ENCODE data around the gene EVA1A. TPM values are rescaled to one million over a fixed set of nuclear protein-coding genes. Genes with fewer than 3 reads are reported as not detected.

EVA1A gene
- polyA plus RNA-seq, 1 donor (not counting 4 experiments of a cell fraction or from before 2014, with no cell fraction given) = 11.5 TPM

DNA sequence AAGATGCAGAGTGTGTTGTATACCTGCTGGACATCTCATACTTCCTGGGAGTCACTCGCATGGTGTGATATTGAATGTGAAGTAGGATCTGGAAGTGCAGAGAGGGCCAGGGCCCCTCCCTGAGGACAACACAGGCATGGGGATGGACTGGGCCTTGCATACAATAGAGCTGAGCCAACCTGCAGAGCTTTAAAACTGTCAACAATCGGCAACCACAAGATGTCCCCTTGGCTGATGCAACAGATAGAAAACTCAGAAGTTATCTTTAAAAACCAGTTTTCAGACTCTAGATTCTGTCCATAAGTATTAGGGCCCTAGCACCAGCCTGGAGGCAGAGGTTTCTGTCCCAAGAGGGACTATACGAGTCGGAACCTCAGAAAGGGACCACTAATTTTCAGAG lies 19.7 kb downstream of the EVA1A start:
- dilution Hi-C loops (cut with MboI; ENCODE audit: extremely low pct_ligation_motif_present, low sequenced_read_pairs) = no loop called here
- H3K9ac ChIP-seq (ENCODE audit: control insufficient read depth, extremely low read depth, insufficient read depth, low read length) = no peak overlapping the region
- H2AFZ ChIP-seq (ENCODE audit: control insufficient read depth, low read length) = no peak overlapping the region
- DNase-seq (ENCODE audit: low read depth, low spot score) = no peak
- no peaks in the 10 kb centered on the region for H4K20me1 ChIP-seq (ENCODE audit: control insufficient read depth, extremely low read depth, insufficient read depth, low read length)
- no peaks in the 10 kb centered on the region for H3K27me3 ChIP-seq (ENCODE audit: control insufficient read depth, extremely low read depth, insufficient read depth, low read length)
- peaks cover 3% of the 10 kb centered on the region for H3K79me2 ChIP-seq (ENCODE audit: control insufficient read depth, insufficient read depth, low read length)
- TF ChIP-seq EZH2 (IDR thresholded peaks at IDR 0.05; ENCODE audit: low read length) = no peak
- TF ChIP-seq, protein P1, sequence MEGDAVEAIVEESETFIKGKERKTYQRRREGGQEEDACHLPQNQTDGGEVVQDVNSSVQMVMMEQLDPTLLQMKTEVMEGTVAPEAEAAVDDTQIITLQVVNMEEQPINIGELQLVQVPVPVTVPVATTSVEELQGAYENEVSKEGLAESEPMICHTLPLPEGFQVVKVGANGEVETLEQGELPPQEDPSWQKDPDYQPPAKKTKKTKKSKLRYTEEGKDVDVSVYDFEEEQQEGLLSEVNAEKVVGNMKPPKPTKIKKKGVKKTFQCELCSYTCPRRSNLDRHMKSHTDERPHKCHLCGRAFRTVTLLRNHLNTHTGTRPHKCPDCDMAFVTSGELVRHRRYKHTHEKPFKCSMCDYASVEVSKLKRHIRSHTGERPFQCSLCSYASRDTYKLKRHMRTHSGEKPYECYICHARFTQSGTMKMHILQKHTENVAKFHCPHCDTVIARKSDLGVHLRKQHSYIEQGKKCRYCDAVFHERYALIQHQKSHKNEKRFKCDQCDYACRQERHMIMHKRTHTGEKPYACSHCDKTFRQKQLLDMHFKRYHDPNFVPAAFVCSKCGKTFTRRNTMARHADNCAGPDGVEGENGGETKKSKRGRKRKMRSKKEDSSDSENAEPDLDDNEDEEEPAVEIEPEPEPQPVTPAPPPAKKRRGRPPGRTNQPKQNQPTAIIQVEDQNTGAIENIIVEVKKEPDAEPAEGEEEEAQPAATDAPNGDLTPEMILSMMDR (optimal IDR thresholded peaks at IDR 0.05 in 1 of 3, IDR thresholded peaks at IDR 0.05 in 1 of 3, conservative IDR thresholded peaks at IDR 0.05 in 1 of 3; ENCODE audit: extremely low read depth in 1 of 3, insufficient read depth in 2 of 3, low read length in 3 of 3) = no peak
- no peak overlapping the region for H3K27ac ChIP-seq (ENCODE audit: control insufficient read depth, insufficient read depth, low read length)
- H3K4me3 ChIP-seq (ENCODE audit: control insufficient read depth in 2 of 3, extremely low read depth in 1 of 3, insufficient read depth in 2 of 3, low read depth in 1 of 3, low read length in 3 of 3) = no peak overlapping the region
- FAIRE-seq = no peak
- H3K4me2 ChIP-seq (ENCODE audit: control insufficient read depth, extremely low read depth, insufficient read depth, low read depth, low read length) = no peak overlapping the region
- no peaks in the 10 kb centered on the region for H3K9me1 ChIP-seq (ENCODE audit: control insufficient read depth, extremely low read depth, insufficient read depth, low read length)
- H3K4me1 ChIP-seq (ENCODE audit: control insufficient read depth, extremely low read depth, insufficient read depth, low read length) = no peaks in the 10 kb centered on the region
- H3K9me3 ChIP-seq (ENCODE audit: control insufficient read depth, low read depth, low read length) = no peaks in the 10 kb centered on the region
- H3K36me3 ChIP-seq (ENCODE audit: control insufficient read depth in 2 of 2, extremely low read depth in 1 of 2, insufficient read depth in 2 of 2, low read length in 2 of 2) = peaks cover 0 to 3% of the 10 kb centered on the region in 2 experiments

DNA sequence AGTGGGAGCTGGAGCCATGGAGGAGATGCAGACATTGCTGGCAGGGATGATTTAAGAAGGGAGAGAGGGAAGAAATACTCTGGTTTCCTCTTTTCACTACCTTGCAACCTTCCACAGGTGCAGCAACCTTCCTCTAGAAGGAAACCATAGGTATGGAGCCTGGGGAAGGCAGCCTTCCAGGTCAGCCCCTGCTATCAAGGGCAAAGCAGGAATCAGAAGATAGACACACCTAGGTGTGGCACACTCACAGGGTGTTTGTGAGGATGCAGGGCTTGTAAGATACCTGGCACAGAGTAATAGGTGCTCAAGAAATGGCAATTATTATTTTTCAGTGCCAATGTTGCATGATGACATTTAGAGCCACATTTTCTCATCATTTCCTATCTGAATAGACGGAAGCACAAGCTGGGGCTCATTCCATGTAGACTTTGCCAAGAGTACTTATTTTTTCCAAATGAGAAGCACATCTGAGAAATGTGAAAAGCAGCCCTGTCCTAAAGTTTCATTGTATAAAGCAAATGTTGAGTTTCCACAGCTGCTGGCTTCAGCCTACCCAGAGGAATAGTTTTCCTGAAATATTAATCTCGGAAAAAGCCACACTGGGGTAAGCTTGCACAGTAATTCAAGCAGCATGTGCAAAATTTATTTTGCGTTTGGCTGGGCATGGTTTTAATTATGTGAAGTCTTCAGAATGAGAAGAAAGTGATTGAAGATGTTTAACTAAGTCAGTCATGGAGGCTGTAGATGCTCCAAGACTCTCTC lies 20.6 kb downstream of the EVA1A start:
- dilution Hi-C loops (cut with MboI; ENCODE audit: extremely low pct_ligation_motif_present, low sequenced_read_pairs) = no loop called here

More for the DNA sequence above, 20.6 kb downstream of the EVA1A start:
- Histone ChIP-seq H3K27me3 (ENCODE audit: control insufficient read depth, extremely low read depth, insufficient read depth, low read length) (no peaks in the 10 kb centered on the region), H3K4me3 (ENCODE audit: control insufficient read depth in 2 of 3, extremely low read depth in 1 of 3, insufficient read depth in 2 of 3, low read depth in 1 of 3, low read length in 3 of 3) (no peak overlapping the region), H3K9me1 (ENCODE audit: control insufficient read depth, extremely low read depth, insufficient read depth, low read length) (no peaks in the 10 kb centered on the region), H3K36me3 (ENCODE audit: control insufficient read depth in 2 of 2, extremely low read depth in 1 of 2, insufficient read depth in 2 of 2, low read length in 2 of 2) (peaks cover 0 to 3% of the 10 kb centered on the region in 2 experiments), H3K9me3 (ENCODE audit: control insufficient read depth, low read depth, low read length) (no peaks in the 10 kb centered on the region), H3K4me1 (ENCODE audit: control insufficient read depth, extremely low read depth, insufficient read depth, low read length) (no peaks in the 10 kb centered on the region), H3K79me2 (ENCODE audit: control insufficient read depth, insufficient read depth, low read length) (peaks cover 5% of the 10 kb centered on the region), H4K20me1 (ENCODE audit: control insufficient read depth, extremely low read depth, insufficient read depth, low read length) (no peaks in the 10 kb centered on the region), H2AFZ (ENCODE audit: control insufficient read depth, low read length) (no peak overlapping the region), H3K4me2 (ENCODE audit: control insufficient read depth, extremely low read depth, insufficient read depth, low read depth, low read length) (no peak overlapping the region), H3K27ac (ENCODE audit: control insufficient read depth, insufficient read depth, low read length) (no peak overlapping the region), H3K9ac (ENCODE audit: control insufficient read depth, extremely low read depth, insufficient read depth, low read length) (no peak overlapping the region)
- no peak for FAIRE-seq
- no peak for TF ChIP-seq EZH2 (IDR thresholded peaks at IDR 0.05; ENCODE audit: low read length)
- TF ChIP-seq, protein P1 (optimal IDR thresholded peaks at IDR 0.05 in 1 of 3, IDR thresholded peaks at IDR 0.05 in 1 of 3, conservative IDR thresholded peaks at IDR 0.05 in 1 of 3; ENCODE audit: extremely low read depth in 1 of 3, insufficient read depth in 2 of 3, low read length in 3 of 3) = no peak
- no peak for DNase-seq (ENCODE audit: low read depth, low spot score)
